ENCODE data around the gene ITPR2.
A peak's percentile ranks its signal among the peaks of the same experiment; 100 is the strongest.
"Not testable (repeated sequence)": the region's sequence is repeated elsewhere in the genome, so short reads cannot be mapped to it uniquely, and the experiment has no call there.

The ITPR2 gene

GRCh38 chr12:26334621-26335124 is 498.3 kb downstream of the ITPR2 start:
- no peak for FAIRE-seq
- TF ChIP-seq POU2F2 (IDR thresholded peaks at IDR 0.05; ENCODE audit: low read depth, low read length) (no peak), SPI1 (IDR thresholded peaks at IDR 0.05; ENCODE audit: low read depth, low read length) (no peak), TAF1 (IDR thresholded peaks at IDR 0.05; ENCODE audit: low read depth, low read length) (no peak), POLR2AphosphoS5 (IDR thresholded peaks at IDR 0.05; ENCODE audit: low read depth, low read length) (no peak), PAX5 (IDR thresholded peaks at IDR 0.05; ENCODE audit: insufficient read depth, low read length, severe bottlenecking) (no peak), POLR2A (IDR thresholded peaks at IDR 0.05; ENCODE audit: low read depth, low read length) (no peak)
- DNase-seq (ENCODE audit: insufficient read length, low spot score) = no peak

GRCh38 chr12:26331960-26332359 is 501.0 kb downstream of the ITPR2 start:
- TF ChIP-seq SPI1 (IDR thresholded peaks at IDR 0.05; ENCODE audit: low read depth, low read length) = no peak
- TF ChIP-seq PAX5 (IDR thresholded peaks at IDR 0.05; ENCODE audit: insufficient read depth, low read length, severe bottlenecking) = no peak
- TF ChIP-seq TAF1 (IDR thresholded peaks at IDR 0.05; ENCODE audit: low read depth, low read length) = no peak
- no peak for TF ChIP-seq POU2F2 (IDR thresholded peaks at IDR 0.05; ENCODE audit: low read depth, low read length)
- TF ChIP-seq POLR2AphosphoS5 (IDR thresholded peaks at IDR 0.05; ENCODE audit: low read depth, low read length) = no peak
- TF ChIP-seq POLR2A (IDR thresholded peaks at IDR 0.05; ENCODE audit: low read depth, low read length) = no peak
- DNase-seq (ENCODE audit: insufficient read length, low spot score) (no peak), FAIRE-seq (no peak)

GRCh38 chr12:26331136-26331535 is 501.9 kb downstream of the ITPR2 start:
- no peak for FAIRE-seq

GRCh38 chr12:26327975-26328644 is 504.9 kb downstream of the ITPR2 start:
- FAIRE-seq (peak; percentile 85), DNase-seq (ENCODE audit: insufficient read length, low spot score) (no peak)
- TF ChIP-seq POLR2AphosphoS5 (IDR thresholded peaks at IDR 0.05; ENCODE audit: low read depth, low read length) = no peak
- no peak for TF ChIP-seq PAX5 (IDR thresholded peaks at IDR 0.05; ENCODE audit: insufficient read depth, low read length, severe bottlenecking)
- TF ChIP-seq SPI1 (IDR thresholded peaks at IDR 0.05; ENCODE audit: low read depth, low read length) = peak; percentile 87

More at GRCh38 chr12:26331136-26331535, 501.9 kb downstream of the ITPR2 start:
- TF ChIP-seq SPI1 (IDR thresholded peaks at IDR 0.05; ENCODE audit: low read depth, low read length) = no peak
- no peak for DNase-seq (ENCODE audit: insufficient read length, low spot score)

GRCh38 chr12:26323673-26324072 is 509.3 kb downstream of the ITPR2 start:
- no peak for TF ChIP-seq TAF1 (IDR thresholded peaks at IDR 0.05; ENCODE audit: low read depth, low read length)
- TF ChIP-seq POLR2AphosphoS5 (IDR thresholded peaks at IDR 0.05; ENCODE audit: low read depth, low read length) = no peak
- no peak for TF ChIP-seq POU2F2 (IDR thresholded peaks at IDR 0.05; ENCODE audit: low read depth, low read length)
- TF ChIP-seq POLR2A (IDR thresholded peaks at IDR 0.05; ENCODE audit: low read depth, low read length) = no peak
- no peak for TF ChIP-seq SPI1 (IDR thresholded peaks at IDR 0.05; ENCODE audit: low read depth, low read length)
- TF ChIP-seq PAX5 (IDR thresholded peaks at IDR 0.05; ENCODE audit: insufficient read depth, low read length, severe bottlenecking) = no peak
- FAIRE-seq (no peak), DNase-seq (ENCODE audit: insufficient read length, low spot score) (no peak)

GRCh38 chr12:26319511-26319910 is 513.5 kb downstream of the ITPR2 start:
- TF ChIP-seq POLR2A (IDR thresholded peaks at IDR 0.05; ENCODE audit: low read depth, low read length) = no peak
- no peak for TF ChIP-seq POU2F2 (IDR thresholded peaks at IDR 0.05; ENCODE audit: low read depth, low read length)
- no peak for TF ChIP-seq SPI1 (IDR thresholded peaks at IDR 0.05; ENCODE audit: low read depth, low read length)
- TF ChIP-seq POLR2AphosphoS5 (IDR thresholded peaks at IDR 0.05; ENCODE audit: low read depth, low read length) = no peak
- no peak for TF ChIP-seq PAX5 (IDR thresholded peaks at IDR 0.05; ENCODE audit: insufficient read depth, low read length, severe bottlenecking)
- TF ChIP-seq TAF1 (IDR thresholded peaks at IDR 0.05; ENCODE audit: low read depth, low read length) = no peak
- FAIRE-seq = peak; percentile 38
- no peak for DNase-seq (ENCODE audit: insufficient read length, low spot score)

- no peak for DNase-seq (ENCODE audit: insufficient read length, low spot score)
- TF ChIP-seq PAX5 (IDR thresholded peaks at IDR 0.05; ENCODE audit: insufficient read depth, low read length, severe bottlenecking) = no peak
- TF ChIP-seq POLR2A (IDR thresholded peaks at IDR 0.05; ENCODE audit: low read depth, low read length) = no peak
- TF ChIP-seq POU2F2 (IDR thresholded peaks at IDR 0.05; ENCODE audit: low read depth, low read length) = peak; percentile 69; the same call in 1 of the 2 replicates
- FAIRE-seq = peak; percentile 79
Observed at GRCh38 chr12:26318661-26319068, 514.3 kb downstream of the ITPR2 start.

GRCh38 chr12:26317942-26318575 is 514.9 kb downstream of the ITPR2 start:
- no peak for FAIRE-seq
- DNase-seq (ENCODE audit: insufficient read length, low spot score) = no peak

GRCh38 chr12:26314103-26314502 is 518.9 kb downstream of the ITPR2 start:
- not testable (repeated sequence) for DNase-seq (ENCODE audit: insufficient read length, low spot score); FAIRE-seq

More at GRCh38 chr12:26317942-26318575, 514.9 kb downstream of the ITPR2 start:
- TF ChIP-seq PAX5 (IDR thresholded peaks at IDR 0.05; ENCODE audit: insufficient read depth, low read length, severe bottlenecking) (no peak), POU2F2 (IDR thresholded peaks at IDR 0.05; ENCODE audit: low read depth, low read length) (no peak), POLR2AphosphoS5 (IDR thresholded peaks at IDR 0.05; ENCODE audit: low read depth, low read length) (no peak), POLR2A (IDR thresholded peaks at IDR 0.05; ENCODE audit: low read depth, low read length) (no peak), TAF1 (IDR thresholded peaks at IDR 0.05; ENCODE audit: low read depth, low read length) (no peak), SPI1 (IDR thresholded peaks at IDR 0.05; ENCODE audit: low read depth, low read length) (no peak)

- not testable (repeated sequence) for FAIRE-seq; DNase-seq (ENCODE audit: insufficient read length, low spot score)
Observed at GRCh38 chr12:26310489-26310888, 522.5 kb downstream of the ITPR2 start.

All from GM12891 (cell line).